Neural progenitor cell (in vitro differentiated cells): Measurements from ENCODE around the gene PXDN. TPM values are rescaled to one million over a fixed set of nuclear protein-coding genes. Genes with fewer than 3 reads are reported as not detected.

Experiments used
- DNase-seq: peaks from one replicate; pipeline ENCODE4 v3.0.0-alpha.2; 2016; ENCODE audit warnings: low spot score
- H2AFZ ChIP-seq: fragments of 200-600 bp; sonication (generic); replicated peaks from 2 replicates; pipeline ENCODE4 v1.6.1; 2016; ENCODE audit warnings: antibody characterized with exemption
- H3F3A ChIP-seq: fragments of 200-600 bp; sonication (generic); 2 replicates; pipeline ENCODE4 v1.6.1; 2016; ENCODE audit warnings: antibody characterized with exemption, low read depth
- H3K27ac ChIP-seq: fragments of 200-600 bp; sonication (generic); 2 replicates; pipeline ENCODE4 v1.5.1; 2016; ENCODE audit warnings: mild to moderate bottlenecking
- H3K27me3 ChIP-seq: fragments of 200-600 bp; sonication (generic); 2 replicates; pipeline ENCODE4 v1.6.1; 2016; ENCODE audit warnings: mild to moderate bottlenecking, moderate library complexity
- H3K36me3 ChIP-seq: fragments of 200-600 bp; sonication (generic); 2 replicates; pipeline ENCODE4 v1.5.1; 2016
- H3K4me1 ChIP-seq: fragments of 200-600 bp; sonication (generic); 2 replicates; pipeline ENCODE4 v1.6.1; 2016; ENCODE audit warnings: mixed run types
- H3K4me2 ChIP-seq: fragments of 200-600 bp; sonication (generic); 2 replicates; pipeline ENCODE4 v1.6.1; 2016
- H3K4me3 ChIP-seq: fragments of 200-600 bp; sonication (generic); 2 replicates; pipeline ENCODE4 v1.5.1; 2016
- H3K79me2 ChIP-seq: fragments of 200-600 bp; sonication (generic); 2 replicates; pipeline ENCODE4 v1.6.1; 2016; ENCODE audit warnings: low read depth
- H3K9ac ChIP-seq: fragments of 200-600 bp; sonication (generic); 2 replicates; pipeline ENCODE4 v1.6.1; 2016
- H3K9me3 ChIP-seq: fragments of 200-600 bp; sonication (generic); 2 replicates; pipeline ENCODE4 v1.5.1; 2016; ENCODE audit warnings: low read depth
- H4K20me1 ChIP-seq: fragments of 200-600 bp; sonication (generic); 2 replicates; pipeline ENCODE4 v1.6.1; 2016; ENCODE audit warnings: low read depth
- H3K27ac Mint-ChIP-seq: 3 replicates; pipeline ENCODE4 v1.8.0; 2021; ENCODE audit warnings: mixed read lengths
- H3K27me3 Mint-ChIP-seq: 2 replicates; pipeline ENCODE4 v1.8.0; 2022; ENCODE audit warnings: low read depth, mild to moderate bottlenecking, inconsistent platforms, moderate library complexity, mixed read lengths; ENCODE audit not compliant: insufficient read depth
- H3K36me3 Mint-ChIP-seq: 3 replicates; pipeline ENCODE4 v1.8.0; 2021; ENCODE audit warnings: mixed read lengths
- H3K4me1 Mint-ChIP-seq: 3 replicates; pipeline ENCODE4 v1.8.0; 2021; ENCODE audit warnings: mixed read lengths
- H3K4me3 Mint-ChIP-seq: 3 replicates; pipeline ENCODE4 v1.8.0; 2021; ENCODE audit warnings: mild to moderate bottlenecking, moderate library complexity, mixed read lengths
- H3K9me3 Mint-ChIP-seq: 3 replicates; pipeline ENCODE4 v1.8.0; 2020; ENCODE audit warnings: mixed read lengths
- CTCF ChIP-seq: fragments of 200-600 bp; sonication (generic); IDR thresholded peaks from 2 replicates; pipeline ENCODE4 v1.5.1; 2017; ENCODE audit warnings: antibody characterized with exemption, mild to moderate bottlenecking
- EZH2 ChIP-seq: fragments of 200-600 bp; sonication (generic); IDR thresholded peaks from 2 replicates; pipeline ENCODE4 v1.6.1; 2017; ENCODE audit warnings: antibody characterized with exemption, mild to moderate bottlenecking, moderate library complexity
- EZH2phosphoT487 ChIP-seq: fragments of 200-600 bp; sonication (generic); IDR thresholded peaks from 2 replicates; pipeline ENCODE4 v1.6.1; 2017; ENCODE audit warnings: antibody characterized with exemption
- total RNA-seq: library from RNA; depleted of rRNA; stranded (reverse); fragments of >200 nt; gene quantifications from 2 replicates; pipeline ENCODE4 v1.2.3, GENCODE V29; 2015; ENCODE audit warnings: low replicate concordance

Gene PXDN
- total RNA-seq, 1 donor from 2014 or later, result 118 TPM

- DNase-seq, result no peak
- no peak overlapping the region for H3K27ac Mint-ChIP-seq
- H3K4me3 Mint-ChIP-seq, result no peak overlapping the region
Measured at GRCh38 chr2:1704631-1705556, 39.4 kb downstream of the PXDN start.

DNA sequence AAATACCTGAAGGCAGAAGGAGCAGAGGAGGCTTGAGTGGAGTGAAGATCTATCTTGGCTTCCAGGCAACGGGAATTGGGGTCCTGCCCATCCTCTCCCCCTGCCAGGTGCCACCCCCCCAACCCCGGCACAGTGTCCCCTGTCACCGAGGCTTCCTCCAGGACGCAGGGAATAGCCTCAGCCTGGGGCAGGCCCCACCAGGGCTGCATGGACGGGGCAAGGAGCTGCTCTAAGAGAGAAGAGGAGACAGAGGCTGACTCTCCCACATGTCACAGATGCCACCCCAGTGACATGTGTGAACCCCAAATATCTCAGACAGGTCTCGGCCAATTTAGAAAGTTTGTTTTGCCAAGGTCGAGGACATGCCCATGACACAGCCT is 42.1 kb downstream of the PXDN start:
- Mint-ChIP-seq H3K27ac (no peak overlapping the region), H3K36me3 (peaks cover 10% of the 10 kb centered on the region), H3K4me1 (peaks cover 28% of the 10 kb centered on the region), H3K27me3 (peaks cover 9% of the 10 kb centered on the region), H3K9me3 (no peaks in the 10 kb centered on the region), H3K4me3 (no peak overlapping the region)
- Histone ChIP-seq H3K9ac (no peak overlapping the region), H3K4me1 (peaks cover 20% of the 10 kb centered on the region), H4K20me1 (peaks cover 86% of the 10 kb centered on the region), H3F3A (peaks cover 14% of the 10 kb centered on the region), H3K27ac (no peak overlapping the region), H3K36me3 (no peaks in the 10 kb centered on the region), H3K4me2 (no peak overlapping the region), H3K4me3 (no peak overlapping the region), H2AFZ (no peak overlapping the region), H3K9me3 (no peaks in the 10 kb centered on the region), H3K79me2 (peaks cover 47% of the 10 kb centered on the region), H3K27me3 (peaks cover 21% of the 10 kb centered on the region)
- no peak for DNase-seq
- TF ChIP-seq EZH2phosphoT487 (no peak), CTCF (no peak), EZH2 (no peak)

More at GRCh38 chr2:1704631-1705556, 39.4 kb downstream of the PXDN start:
- Histone ChIP-seq H3K27ac (no peak overlapping the region), H3K4me2 (no peak overlapping the region), H3K9me3 (no peaks in the 10 kb centered on the region), H3K79me2 (peaks cover 30% of the 10 kb centered on the region), H3K9ac (no peak overlapping the region), H3K36me3 (no peaks in the 10 kb centered on the region), H3K4me3 (no peak overlapping the region), H4K20me1 (peaks cover 86% of the 10 kb centered on the region), H3F3A (peaks cover 36% of the 10 kb centered on the region), H3K27me3 (peaks cover 41% of the 10 kb centered on the region), H3K4me1 (peaks cover 34% of the 10 kb centered on the region), H2AFZ (no peak overlapping the region)
- no peak for TF ChIP-seq CTCF
- no peak for TF ChIP-seq EZH2phosphoT487
- TF ChIP-seq EZH2, result no peak
- Mint-ChIP-seq H3K27me3 (peaks cover 12% of the 10 kb centered on the region), H3K9me3 (no peaks in the 10 kb centered on the region), H3K4me1 (peaks cover 37% of the 10 kb centered on the region), H3K36me3 (peaks cover 6% of the 10 kb centered on the region)

DNA sequence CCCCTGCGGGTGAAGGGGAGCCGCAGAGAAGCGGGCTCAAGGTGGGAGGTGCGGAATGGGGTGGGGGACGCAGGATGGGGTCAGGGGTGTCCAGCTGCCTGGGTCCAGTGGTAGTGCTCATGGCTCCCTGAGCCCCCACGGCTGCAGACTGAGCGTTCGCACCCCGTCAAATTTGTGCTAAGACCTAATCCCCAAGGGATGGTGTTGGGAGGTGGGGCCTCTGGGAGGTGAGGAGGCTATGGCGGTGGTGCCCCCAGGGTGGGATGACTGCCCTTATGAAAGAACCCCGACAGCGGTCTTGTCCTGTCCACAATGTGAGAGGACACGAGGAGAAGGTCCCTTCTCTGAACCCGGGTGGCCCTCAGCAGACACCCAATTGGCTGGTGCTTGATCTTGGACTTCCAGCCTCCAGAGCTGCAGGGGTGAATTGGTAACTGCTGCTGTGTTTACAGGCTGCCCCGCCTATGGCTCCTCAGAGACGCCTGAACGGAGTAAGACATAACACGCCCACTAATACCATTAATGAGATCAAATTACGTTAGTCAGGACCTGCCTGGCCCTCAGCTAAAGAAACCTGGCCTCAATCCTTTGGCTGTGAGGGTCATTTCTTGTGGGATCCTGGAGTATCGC is 42.6 kb downstream of the PXDN start:
- Histone ChIP-seq H2AFZ (no peak overlapping the region), H3F3A (peaks cover 14% of the 10 kb centered on the region), H3K4me3 (no peak overlapping the region), H3K9me3 (no peaks in the 10 kb centered on the region), H3K4me1 (peaks cover 20% of the 10 kb centered on the region), H3K36me3 (no peaks in the 10 kb centered on the region), H4K20me1 (peaks cover 86% of the 10 kb centered on the region), H3K79me2 (peaks cover 52% of the 10 kb centered on the region), H3K4me2 (no peak overlapping the region), H3K27ac (no peak overlapping the region), H3K27me3 (peaks cover 21% of the 10 kb centered on the region), H3K9ac (no peak overlapping the region)
- Mint-ChIP-seq H3K27me3 (peaks cover 9% of the 10 kb centered on the region), H3K36me3 (peaks cover 10% of the 10 kb centered on the region), H3K4me1 (peaks cover 28% of the 10 kb centered on the region), H3K9me3 (no peaks in the 10 kb centered on the region), H3K4me3 (no peak overlapping the region), H3K27ac (no peak overlapping the region)
- peak; percentile 50 for DNase-seq
- TF ChIP-seq EZH2phosphoT487 (no peak), CTCF (no peak), EZH2 (no peak)
